Activated T-cell treated with anti-CD3 and anti-CD28 coated beads for 24 hours (primary cell): ENCODE data around the gene LIME1.

Experiments
- DNase-seq: peaks from one replicate; pipeline ENCODE4 v3.0.0-alpha.2; 2020; ENCODE audit warnings: low read depth

LIME1 gene

GRCh38 chr20:63696628-63697356 is 39.7 kb upstream of the LIME1 start, which contains the start of gene TNFRSF6B:
TSS of gene TNFRSF6B (plus strand) at chr20:63696652. CDS start at chr20:63696768, 116 bp downstream.
- DNase-seq = no peak

- no peak for DNase-seq
Measured at GRCh38 chr20:63697357-63697867, 39.1 kb upstream of the LIME1 start.

- no peak for DNase-seq
Measured at GRCh38 chr20:63697868-63698545, 38.5 kb upstream of the LIME1 start.

- DNase-seq = no peak
Measured at GRCh38 chr20:63698739-63699465, 37.6 kb upstream of the LIME1 start.

GRCh38 chr20:63699466-63700198 is 36.8 kb upstream of the LIME1 start:
- DNase-seq = no peak

- DNase-seq = no peak
Measured at GRCh38 chr20:63700199-63701050, 36.0 kb upstream of the LIME1 start.

- DNase-seq = no peak
Measured at GRCh38 chr20:63701051-63701328, 35.5 kb upstream of the LIME1 start.

- DNase-seq = no peak
Measured at GRCh38 chr20:63701329-63702035, 35.0 kb upstream of the LIME1 start.

GRCh38 chr20:63702036-63702665 is 34.3 kb upstream of the LIME1 start:
- DNase-seq = no peak

GRCh38 chr20:63702751-63703470 is 33.6 kb upstream of the LIME1 start:
- DNase-seq = no peak

- no peak for DNase-seq
Measured at GRCh38 chr20:63703471-63703975, 32.9 kb upstream of the LIME1 start.

- DNase-seq = no peak
Measured at GRCh38 chr20:63703976-63704748, 32.3 kb upstream of the LIME1 start.

- DNase-seq = no peak
Measured at GRCh38 chr20:63704749-63705117, 31.7 kb upstream of the LIME1 start.

GRCh38 chr20:63705232-63706026 is 31.0 kb upstream of the LIME1 start:
- no peak for DNase-seq

- DNase-seq = no peak
Measured at GRCh38 chr20:63706027-63706695, 30.3 kb upstream of the LIME1 start.

GRCh38 chr20:63706852-63707557 is 29.5 kb upstream of the LIME1 start:
- no peak for DNase-seq
